IPS DF 4.7 (cell line): Measurements from ENCODE around the gene OR5H6.
"Not testable (repeated sequence)": the region's sequence is repeated elsewhere in the genome, so short reads cannot be mapped to it uniquely, and the experiment has no call there.

Experiments used
- DNase-seq: peaks from one replicate; pipeline ENCODE4 v3.0.0-alpha.2; 2013; ENCODE audit warnings: low spot score; ENCODE audit errors: extremely low read depth

Gene OR5H6

GRCh38 chr3:98263944-98264343 lies at the start of gene OR5H6:
TSS of gene OR5H6 (plus strand) at chr3:98264244. CDS start at chr3:98264333, 89 bp downstream.
- DNase-seq, result no peak

DNA sequence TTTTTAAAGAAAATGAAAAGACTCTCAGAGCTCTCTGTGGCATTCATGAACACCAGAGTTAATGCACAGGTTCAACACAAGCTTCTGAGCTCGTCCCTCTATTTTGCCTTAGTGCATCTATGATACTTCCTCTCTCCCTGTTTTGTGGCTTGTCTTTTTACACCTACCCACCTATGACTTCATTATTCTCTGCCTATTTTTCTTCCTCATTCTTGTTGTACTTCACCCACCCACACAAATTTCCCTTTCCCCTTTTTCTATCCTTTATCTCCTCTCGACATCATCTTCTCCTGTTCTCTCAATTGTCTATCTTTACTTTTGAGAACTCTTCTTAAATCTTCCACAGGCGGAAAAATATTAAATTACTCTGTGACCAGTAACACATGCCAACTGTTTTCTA lies 49.0 kb upstream of the OR5H6 start:
- DNase-seq, result no peak

DNA sequence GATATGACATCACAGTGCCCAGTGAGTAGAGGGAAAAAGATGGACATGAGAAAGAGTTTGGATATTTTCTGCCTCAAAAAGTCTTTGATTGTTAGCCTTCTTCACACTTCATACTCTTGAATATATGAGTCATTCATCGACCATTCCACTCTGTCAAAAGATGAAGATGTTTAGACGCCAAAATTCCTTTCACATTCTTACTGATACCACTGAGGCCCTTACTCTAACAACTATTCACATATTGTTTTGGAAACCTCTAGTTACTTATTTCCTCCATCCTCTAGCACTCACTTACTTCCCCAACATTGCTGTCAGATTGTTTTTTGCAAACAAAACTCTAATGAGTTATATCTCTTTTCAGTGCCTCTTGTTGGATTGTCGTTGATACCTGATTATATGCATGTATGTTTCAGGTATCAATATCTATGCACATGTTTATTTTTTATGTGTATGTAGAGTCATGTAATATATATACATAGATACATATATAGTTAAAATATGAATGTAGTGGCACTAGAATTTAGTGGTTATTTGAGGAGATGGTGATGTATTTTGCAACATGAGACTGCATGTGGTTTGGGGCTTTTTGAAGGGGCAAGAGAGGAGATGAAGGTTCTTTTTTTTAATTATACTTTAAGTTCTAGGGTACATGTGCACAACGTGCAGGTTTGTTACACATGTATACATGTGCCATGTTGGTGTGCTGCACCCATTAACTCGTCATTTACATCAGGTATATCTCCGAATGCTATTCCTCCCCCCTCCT lies 40.0 kb upstream of the OR5H6 start:
- no peak for DNase-seq

DNA sequence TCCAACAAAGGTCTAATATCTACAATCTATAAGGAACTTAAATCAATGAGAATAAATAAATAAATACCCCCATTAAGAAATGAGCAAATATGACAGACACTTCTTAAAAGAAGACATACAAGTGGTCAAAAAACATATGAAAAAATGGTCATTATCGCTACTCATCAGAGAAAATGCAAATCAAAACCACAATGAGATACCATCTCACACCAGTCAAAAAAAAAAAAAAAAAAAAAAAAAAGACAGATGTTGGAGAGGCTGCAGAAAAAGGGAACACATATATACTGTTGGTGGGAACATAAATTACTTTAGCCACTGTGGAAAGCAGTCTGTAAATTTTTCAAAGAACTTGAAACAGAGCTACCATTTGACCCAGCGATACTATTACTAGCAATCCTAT lies 31.6 kb upstream of the OR5H6 start:
- no peak for DNase-seq

DNA sequence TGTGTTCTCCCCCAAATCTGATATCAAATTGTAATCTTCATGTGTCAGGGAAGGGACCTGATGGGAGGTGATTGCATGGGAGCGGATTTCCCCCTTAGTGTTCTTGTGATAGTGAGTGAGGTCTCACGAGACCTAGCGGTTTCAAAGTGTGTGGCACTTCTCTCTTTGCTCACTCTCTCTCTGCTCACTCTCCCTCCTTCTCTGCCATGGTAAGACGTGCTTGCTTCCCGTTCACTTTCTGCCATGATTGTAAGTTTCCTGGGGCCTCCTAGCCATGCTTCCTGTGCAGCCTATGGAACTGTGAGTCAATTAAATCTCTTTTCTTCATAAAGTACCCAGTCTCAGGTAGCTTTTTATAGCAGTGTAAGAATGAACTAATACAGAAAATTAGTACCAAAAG lies 30.6 kb upstream of the OR5H6 start:
- no peak for DNase-seq

GRCh38 chr3:98240131-98240530 lies 23.9 kb upstream of the OR5H6 start:
- no peak for DNase-seq

DNA sequence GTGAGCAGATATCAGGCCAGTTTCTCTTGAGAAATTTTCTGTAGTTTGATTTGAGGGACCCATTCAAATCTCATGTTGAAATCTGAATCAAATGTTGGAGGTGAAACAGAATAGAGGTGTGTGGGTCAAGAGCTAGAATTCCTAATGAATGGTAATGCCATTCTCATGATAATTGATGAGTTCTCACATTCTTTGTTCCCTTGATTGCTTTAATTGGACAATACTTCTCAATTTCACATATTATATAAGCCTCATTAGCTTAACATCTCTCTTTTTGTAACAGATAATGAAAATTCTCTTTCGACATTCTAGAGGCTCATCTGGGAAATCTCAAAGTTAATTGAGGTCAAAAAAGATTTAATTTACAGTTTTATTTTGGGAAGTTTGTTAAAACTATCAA lies 21.9 kb upstream of the OR5H6 start:
- DNase-seq, result no peak

DNA sequence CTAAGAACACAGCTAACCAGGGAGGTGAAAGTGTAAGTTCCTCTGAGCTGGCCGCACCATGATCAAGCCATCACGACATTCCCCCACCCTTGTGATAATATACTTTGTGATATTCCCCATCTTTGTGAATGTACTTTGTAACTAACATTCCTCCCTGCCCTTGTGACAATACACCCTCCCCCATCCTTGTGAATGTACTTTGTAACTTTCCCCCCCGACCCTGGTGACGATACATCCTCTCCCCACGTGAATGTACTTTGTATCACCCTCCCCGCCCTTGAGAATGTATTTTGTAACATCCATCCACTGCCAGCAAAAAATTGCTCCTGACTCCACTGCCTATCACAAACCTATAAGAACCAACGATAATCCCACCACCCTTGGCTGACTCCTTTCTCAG lies 20.2 kb upstream of the OR5H6 start:
- DNase-seq, result no peak

- DNase-seq, result no peak
Measured at GRCh38 chr3:98246142-98246541, 17.9 kb upstream of the OR5H6 start.

GRCh38 chr3:98256026-98256425 lies 8.0 kb upstream of the OR5H6 start:
- not testable (repeated sequence) for DNase-seq

DNA sequence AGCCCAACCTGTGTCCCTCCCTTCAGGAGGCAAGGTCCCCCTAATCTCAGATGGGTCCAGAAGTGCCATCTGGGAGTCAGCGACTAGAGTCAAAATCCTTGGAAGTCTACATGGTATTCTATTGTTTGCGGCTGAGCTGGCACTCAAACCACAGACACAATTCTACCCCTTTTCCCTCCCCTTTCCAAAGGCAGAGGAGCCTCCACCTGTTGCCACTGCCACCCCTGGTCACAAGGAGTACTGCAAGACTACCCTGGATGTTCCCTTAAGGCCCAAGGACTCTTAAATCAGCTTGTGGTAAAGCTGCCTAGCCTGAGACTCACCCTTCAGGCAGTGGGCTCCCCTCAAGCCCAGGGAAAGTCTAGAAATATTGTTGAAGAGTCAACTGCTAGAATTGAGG lies 4.3 kb upstream of the OR5H6 start:
- no peak for DNase-seq

GRCh38 chr3:98262046-98262445 lies 2.0 kb upstream of the OR5H6 start:
- DNase-seq, result no peak

- DNase-seq, result no peak
Measured at GRCh38 chr3:98269846-98270245, 5.8 kb downstream of the OR5H6 start.

- DNase-seq, result no peak
Measured at GRCh38 chr3:98272126-98272525, 8.1 kb downstream of the OR5H6 start.

GRCh38 chr3:98274914-98275313 lies 10.9 kb downstream of the OR5H6 start:
- DNase-seq, result no peak

GRCh38 chr3:98282205-98282604 lies 18.2 kb downstream of the OR5H6 start, which contains the start of gene OR5H2:
TSS of gene OR5H2 (plus strand) at chr3:98282505. CDS start at chr3:98282903, 398 bp downstream.
- no peak for DNase-seq

DNA sequence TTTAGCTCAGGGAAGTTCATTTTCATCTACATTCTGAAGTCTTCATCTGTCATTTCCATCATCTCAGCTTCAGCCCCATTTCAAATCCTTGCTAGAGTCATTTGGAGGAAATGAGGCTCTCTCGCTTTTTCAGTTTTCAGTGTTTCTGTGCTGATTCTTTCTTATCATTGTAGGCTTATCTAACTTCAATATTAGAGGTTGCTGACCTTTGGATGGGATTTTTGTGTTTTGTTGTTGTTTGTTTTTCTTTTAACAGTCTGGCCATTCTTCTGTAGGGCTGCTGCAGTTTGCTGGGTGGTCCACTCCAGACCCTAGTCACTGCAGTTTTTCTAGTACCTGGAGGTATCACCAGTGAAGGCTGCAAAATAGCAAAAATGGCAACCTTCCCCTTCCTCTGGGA lies 26.9 kb downstream of the OR5H6 start:
- DNase-seq, result no peak

- no peak for DNase-seq
Measured at GRCh38 chr3:98291332-98291957, 27.4 kb downstream of the OR5H6 start.
